ENCODE results near the gene GTF2A1. TPM values are rescaled to one million over a fixed set of nuclear protein-coding genes. Genes with fewer than 3 reads are reported as not detected.

Gene GTF2A1
- total RNA-seq, 1 donor from 2014 or later, result 20.8 TPM

GRCh38 chr14:81137316-81137715 is 83.4 kb downstream of the GTF2A1 start:
- H3K4me3 ChIP-seq, result no peak overlapping the region
- intact Hi-C loops (cut with micrococcal nuclease), result no loop called here
- H3K9me3 ChIP-seq (replicated peaks), result peaks cover 9% of the 10 kb centered on the region
- H3K27me3 ChIP-seq (ENCODE audit: low read depth), result no peaks in the 10 kb centered on the region
- no peak overlapping the region for H3K27ac ChIP-seq (replicated peaks)
- H3K4me1 ChIP-seq, result no peaks in the 10 kb centered on the region
- TF ChIP-seq CTCF (IDR thresholded peaks at IDR 0.05; ENCODE audit: borderline replicate concordance), result no peak
- no peaks in the 10 kb centered on the region for H3K36me3 ChIP-seq
- no peak for DNase-seq

GRCh38 chr14:81133400-81133799 is 87.4 kb downstream of the GTF2A1 start:
- no peak for TF ChIP-seq CTCF (IDR thresholded peaks at IDR 0.05; ENCODE audit: borderline replicate concordance)
- Histone ChIP-seq H3K9me3 (replicated peaks) (peaks cover 9% of the 10 kb centered on the region), H3K27me3 (ENCODE audit: low read depth) (no peaks in the 10 kb centered on the region), H3K36me3 (no peaks in the 10 kb centered on the region), H3K27ac (replicated peaks) (no peak overlapping the region), H3K4me3 (no peak overlapping the region), H3K4me1 (no peaks in the 10 kb centered on the region)
- no peak for DNase-seq
- intact Hi-C loops (cut with micrococcal nuclease), result no loop called here

DNA sequence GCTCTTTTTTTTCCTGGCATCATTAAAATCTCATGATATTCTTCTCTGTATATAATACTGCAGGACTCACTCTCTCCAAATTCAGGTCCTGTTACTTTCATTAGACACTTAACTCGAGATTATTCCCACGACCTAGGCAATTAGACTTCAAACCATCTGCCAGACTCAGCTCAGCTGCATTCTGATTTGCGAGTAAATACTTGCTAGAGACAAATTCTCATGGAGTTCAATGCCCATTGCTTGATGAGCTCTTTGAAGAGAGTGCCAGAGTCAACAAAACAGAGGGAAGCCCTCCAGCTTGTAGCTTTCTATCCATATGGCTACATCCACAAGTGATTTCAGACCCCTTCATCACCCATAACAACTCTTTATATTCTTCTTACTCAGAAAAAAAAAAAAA is 88.3 kb downstream of the GTF2A1 start:
- Histone ChIP-seq H3K27ac (replicated peaks) (no peak overlapping the region), H3K4me1 (no peaks in the 10 kb centered on the region), H3K27me3 (ENCODE audit: low read depth) (no peaks in the 10 kb centered on the region), H3K4me3 (no peak overlapping the region), H3K9me3 (replicated peaks) (peaks cover 9% of the 10 kb centered on the region), H3K36me3 (no peaks in the 10 kb centered on the region)
- intact Hi-C loops (cut with micrococcal nuclease), result no loop called here
- TF ChIP-seq CTCF (IDR thresholded peaks at IDR 0.05; ENCODE audit: borderline replicate concordance), result no peak
- DNase-seq, result no peak

DNA sequence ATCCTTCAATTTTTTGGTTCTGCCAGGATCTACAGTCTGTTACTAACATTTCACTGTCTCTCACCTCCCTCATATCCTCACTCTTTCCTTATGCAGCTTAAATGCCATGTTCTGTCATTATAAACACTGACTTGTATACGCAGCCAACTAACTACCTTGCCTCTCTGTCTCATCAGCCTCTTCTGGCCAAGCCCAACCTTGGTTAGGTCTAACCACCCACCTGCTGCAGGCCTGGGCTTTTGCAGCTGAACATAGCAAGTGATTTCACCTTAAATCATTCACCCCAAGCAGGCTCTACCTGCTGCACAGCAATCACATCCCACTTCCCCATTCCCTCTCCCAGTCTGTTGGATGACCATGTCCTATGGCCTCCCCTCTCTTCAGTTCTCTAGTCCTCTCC is 91.5 kb downstream of the GTF2A1 start:
- Histone ChIP-seq H3K9me3 (replicated peaks) (no peaks in the 10 kb centered on the region), H3K4me1 (no peaks in the 10 kb centered on the region), H3K27ac (replicated peaks) (no peak overlapping the region), H3K27me3 (ENCODE audit: low read depth) (no peaks in the 10 kb centered on the region), H3K4me3 (no peak overlapping the region), H3K36me3 (no peaks in the 10 kb centered on the region)
- no peak for TF ChIP-seq CTCF (IDR thresholded peaks at IDR 0.05; ENCODE audit: borderline replicate concordance)
- intact Hi-C loops (cut with micrococcal nuclease), result no loop called here
- no peak for DNase-seq

GRCh38 chr14:81127785-81128184 is 93.0 kb downstream of the GTF2A1 start:
- no peak for DNase-seq
- H3K9me3 ChIP-seq (replicated peaks), result no peaks in the 10 kb centered on the region
- no peak overlapping the region for H3K27ac ChIP-seq (replicated peaks)
- H3K36me3 ChIP-seq, result no peaks in the 10 kb centered on the region
- no peak for TF ChIP-seq CTCF (IDR thresholded peaks at IDR 0.05; ENCODE audit: borderline replicate concordance)
- no peaks in the 10 kb centered on the region for H3K27me3 ChIP-seq (ENCODE audit: low read depth)
- no peak overlapping the region for H3K4me3 ChIP-seq
- intact Hi-C loops (cut with micrococcal nuclease), result no loop called here
- H3K4me1 ChIP-seq, result no peaks in the 10 kb centered on the region

- Histone ChIP-seq H3K4me3 (no peak overlapping the region), H3K27me3 (ENCODE audit: low read depth) (no peaks in the 10 kb centered on the region), H3K9me3 (replicated peaks) (no peaks in the 10 kb centered on the region), H3K36me3 (no peaks in the 10 kb centered on the region), H3K27ac (replicated peaks) (no peak overlapping the region), H3K4me1 (no peaks in the 10 kb centered on the region)
- no peak for TF ChIP-seq CTCF (IDR thresholded peaks at IDR 0.05; ENCODE audit: borderline replicate concordance)
- DNase-seq, result no peak
- intact Hi-C loops (cut with micrococcal nuclease), result no loop called here
Observed at GRCh38 chr14:81125536-81125935, 95.2 kb downstream of the GTF2A1 start.
